GM23338 (cell line): ENCODE results near the gene TUBA4B. TPM values are rescaled to one million over a fixed set of nuclear protein-coding genes. Genes with fewer than 3 reads are reported as not detected.

Experiments used
- ATAC-seq: fragments of 200-7000 bp; cut with Tn5 transposase; 3 replicates; pipeline ENCODE4 v1.9.1; 2020
- DNase-seq: peaks from one replicate; pipeline ENCODE4 v3.0.0-alpha.2; 2015; ENCODE audit warnings: low spot score
- H2AFZ ChIP-seq: fragments of 200-600 bp; sonication (generic); 2 replicates; pipeline ENCODE4 v1.8.0; 2016; ENCODE audit warnings: antibody characterized with exemption, mild to moderate bottlenecking, moderate library complexity
- H3F3A ChIP-seq: fragments of 200-600 bp; sonication (generic); replicated peaks from 2 replicates; pipeline ENCODE4 v1.8.0; 2017; ENCODE audit warnings: antibody characterized with exemption, mixed run types, low read depth
- H3K27ac ChIP-seq: fragments of 200-600 bp; sonication (generic); 2 replicates; pipeline ENCODE4 v1.6.1; 2016; ENCODE audit warnings: low read depth
- H3K27me3 ChIP-seq: fragments of 200-600 bp; sonication (generic); 2 replicates; pipeline ENCODE4 v1.8.0; 2016; ENCODE audit warnings: mild to moderate bottlenecking, mixed run types, moderate library complexity; ENCODE audit not compliant: insufficient read depth
- H3K36me3 ChIP-seq: fragments of 200-600 bp; sonication (generic); 2 replicates; pipeline ENCODE4 v1.8.0; 2016; ENCODE audit warnings: mild to moderate bottlenecking; ENCODE audit not compliant: insufficient read depth
- H3K4me1 ChIP-seq: fragments of 200-600 bp; sonication (generic); 2 replicates; pipeline ENCODE4 v1.8.0; 2016; ENCODE audit warnings: mild to moderate bottlenecking, moderate library complexity; ENCODE audit not compliant: insufficient read depth
- H3K4me2 ChIP-seq: fragments of 200-600 bp; sonication (generic); 2 replicates; pipeline ENCODE4 v1.7.1; 2017; ENCODE audit warnings: mixed run types
- H3K4me3 ChIP-seq: fragments of 200-600 bp; sonication (generic); 2 replicates; pipeline ENCODE4 v1.6.1; 2016; ENCODE audit warnings: mixed run types
- H3K79me2 ChIP-seq: fragments of 200-600 bp; sonication (generic); replicated peaks from 2 replicates; pipeline ENCODE4 v1.8.0; 2017; ENCODE audit warnings: mild to moderate bottlenecking; ENCODE audit not compliant: insufficient read depth
- H3K9me2 ChIP-seq: fragments of 200-600 bp; sonication (generic); 2 replicates; pipeline ENCODE4 v1.8.0; 2017; ENCODE audit not compliant: insufficient read depth
- H4K20me1 ChIP-seq: fragments of 200-600 bp; sonication (generic); replicated peaks from 2 replicates; pipeline ENCODE4 v1.8.0; 2017; ENCODE audit warnings: mild to moderate bottlenecking; ENCODE audit not compliant: insufficient read depth
- H3K27ac Mint-ChIP-seq: 2 replicates; pipeline ENCODE4 v1.8.0; 2020; ENCODE audit warnings: inconsistent platforms, mild to moderate bottlenecking, moderate library complexity, mixed read lengths
- H3K27me3 Mint-ChIP-seq: 3 replicates; pipeline ENCODE4 v1.8.0; 2022; ENCODE audit warnings: low read depth, mild to moderate bottlenecking, moderate library complexity, mixed read lengths, inconsistent platforms; ENCODE audit not compliant: insufficient read depth, poor library complexity
- H3K36me3 Mint-ChIP-seq: 3 replicates; pipeline ENCODE4 v1.8.0; 2021; ENCODE audit warnings: low read depth, mild to moderate bottlenecking, inconsistent platforms, moderate library complexity, mixed read lengths
- H3K4me1 Mint-ChIP-seq: 3 replicates; pipeline ENCODE4 v1.8.0; 2020; ENCODE audit warnings: mild to moderate bottlenecking, inconsistent platforms, mixed read lengths
- H3K4me3 Mint-ChIP-seq: 3 replicates; pipeline ENCODE4 v1.8.0; 2021; ENCODE audit warnings: moderate library complexity, mild to moderate bottlenecking, inconsistent platforms, mixed read lengths
- H3K9me3 Mint-ChIP-seq: 3 replicates; pipeline ENCODE4 v1.8.0; 2020; ENCODE audit warnings: moderate library complexity, mild to moderate bottlenecking, inconsistent platforms, mixed read lengths
- CREB1 ChIP-seq: fragments of 250-450 bp; sonication (Bioruptor Pico); IDR thresholded peaks from 2 replicates; pipeline ENCODE4 v1.5.0; 2020; ENCODE audit warnings: low read depth, mild to moderate bottlenecking, moderate library complexity
- JUNB ChIP-seq: IDR thresholded peaks from one replicate; pipeline ENCODE4 v1.6.1; 2016; ENCODE audit warnings: antibody characterized with exemption; ENCODE audit not compliant: unreplicated experiment
- NANOG ChIP-seq: IDR thresholded peaks from 2 replicates; pipeline ENCODE4 v1.6.1; 2016; ENCODE audit warnings: antibody characterized with exemption, borderline replicate concordance
- POLR2AphosphoS5 ChIP-seq: IDR thresholded peaks from 2 replicates; pipeline ENCODE4 v1.6.1; 2016; ENCODE audit warnings: antibody characterized with exemption, low read depth
- STAT1 ChIP-seq: IDR thresholded peaks from one replicate; pipeline ENCODE4 v1.6.1; 2016; ENCODE audit warnings: antibody characterized with exemption; ENCODE audit not compliant: unreplicated experiment
- ZNF114 ChIP-seq: fragments of 250-450 bp; sonication (Bioruptor Pico); IDR thresholded peaks from 2 replicates; pipeline ENCODE4 v1.5.0; 2020; ENCODE audit warnings: mild to moderate bottlenecking, moderate library complexity
- ZNF331 ChIP-seq: fragments of 250-450 bp; sonication (Bioruptor Pico); IDR thresholded peaks from 2 replicates; pipeline ENCODE4 v1.5.0; 2020; ENCODE audit warnings: low read depth, mild to moderate bottlenecking, moderate library complexity
- polyA plus RNA-seq: library from polyadenylated mRNA; unstranded; fragments of >200 nt; fragmentation: Nextera tagmentation; extraction: Ambion mirVana; gene quantifications from 2 replicates; pipeline ENCODE4 v1.2.1, GENCODE V29; 2016
- total RNA-seq: library from RNA; depleted of rRNA; stranded (reverse); fragments of >200 nt; shearing (Covaris generic); gene quantifications from 2 replicates; pipeline ENCODE4 v1.2.3, GENCODE V29; 2014
- TF ChIP-seq, protein P1 (sequence below): IDR thresholded peaks from one replicate; pipeline ENCODE4 v1.6.1; 2018; ENCODE audit warnings: antibody characterized with exemption; ENCODE audit not compliant: unreplicated experiment
- TF ChIP-seq, protein P2 (sequence below), 2 experiments: fragments of 200-600 bp in 1 of 2; sonication (generic) in 1 of 2; conservative IDR thresholded peaks; 2 replicates each; pipeline versions ENCODE4 v1.5.1 to v1.6.1; 2016 to 2017; ENCODE audit warnings: antibody characterized with exemption in 2 of 2, low read depth in 2 of 2, mild to moderate bottlenecking in 2 of 2, moderate library complexity in 1 of 2
- TF ChIP-seq, protein P3 (sequence below): IDR thresholded peaks from 2 replicates; pipeline ENCODE4 v1.6.1; 2016; ENCODE audit warnings: antibody characterized with exemption
- TF ChIP-seq, protein P4 (sequence below): fragments of 250-450 bp; sonication (Bioruptor Pico); IDR thresholded peaks from 2 replicates; pipeline ENCODE4 v1.5.0; 2020; ENCODE audit warnings: mild to moderate bottlenecking, moderate library complexity

The TUBA4B gene
- total and polyA plus RNA-seq, 2 experiments from 2014 or later, result 0.14 TPM; not detected in 1

DNA sequence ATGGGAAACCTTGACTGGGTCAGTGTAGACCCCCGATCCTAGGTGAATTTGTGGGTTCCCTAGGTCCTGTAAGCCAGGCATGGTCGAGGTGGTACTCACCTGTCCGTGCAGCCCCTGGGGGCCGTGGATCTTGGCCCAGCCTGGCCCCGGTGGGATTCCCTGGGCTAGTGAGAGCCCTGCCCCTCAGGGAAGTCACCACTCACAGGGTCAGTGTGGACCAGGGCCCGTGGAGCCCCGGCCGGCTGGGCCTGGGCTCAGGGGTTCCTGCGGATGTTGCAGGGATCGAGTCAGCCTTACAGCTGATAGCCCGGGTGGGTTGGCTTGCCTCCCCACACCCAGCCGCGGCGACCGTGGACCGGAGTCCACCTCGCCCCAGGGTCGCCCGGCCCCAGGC is 24.1 kb upstream of the TUBA4B start:
- Histone ChIP-seq H3K4me3 (peak overlapping the region; percentile 76), H3F3A (peaks cover 7% of the 10 kb centered on the region), H3K4me1 (peaks cover 12% of the 10 kb centered on the region), H3K9me2 (no peaks in the 10 kb centered on the region), H3K79me2 (peaks cover 21% of the 10 kb centered on the region), H4K20me1 (peaks cover 3% of the 10 kb centered on the region), H3K36me3 (peaks cover 11% of the 10 kb centered on the region; the same call in 1 of the 2 replicates), H2AFZ (0 out of 2 replicates have a peak overlapping the region, but pooled peaks have one; percentile 53), H3K4me2 (peak overlapping the region; percentile 96), H3K27me3 (no peaks in the 10 kb centered on the region), H3K27ac (no peak overlapping the region)
- Mint-ChIP-seq H3K9me3 (peaks cover 2% of the 10 kb centered on the region; the same call in 1 of the 3 replicates), H3K36me3 (peaks cover 48% of the 10 kb centered on the region), H3K4me1 (peaks cover 11% of the 10 kb centered on the region), H3K27me3 (peaks cover 10% of the 10 kb centered on the region), H3K27ac (no peak overlapping the region), H3K4me3 (peak overlapping the region; percentile 73)
- no peak for TF ChIP-seq JUNB
- TF ChIP-seq ZNF114 (CRISPR knock-in tag), result no peak
- no peak for TF ChIP-seq POLR2AphosphoS5
- no peak for TF ChIP-seq CREB1 (CRISPR knock-in tag)
- TF ChIP-seq, protein P1, sequence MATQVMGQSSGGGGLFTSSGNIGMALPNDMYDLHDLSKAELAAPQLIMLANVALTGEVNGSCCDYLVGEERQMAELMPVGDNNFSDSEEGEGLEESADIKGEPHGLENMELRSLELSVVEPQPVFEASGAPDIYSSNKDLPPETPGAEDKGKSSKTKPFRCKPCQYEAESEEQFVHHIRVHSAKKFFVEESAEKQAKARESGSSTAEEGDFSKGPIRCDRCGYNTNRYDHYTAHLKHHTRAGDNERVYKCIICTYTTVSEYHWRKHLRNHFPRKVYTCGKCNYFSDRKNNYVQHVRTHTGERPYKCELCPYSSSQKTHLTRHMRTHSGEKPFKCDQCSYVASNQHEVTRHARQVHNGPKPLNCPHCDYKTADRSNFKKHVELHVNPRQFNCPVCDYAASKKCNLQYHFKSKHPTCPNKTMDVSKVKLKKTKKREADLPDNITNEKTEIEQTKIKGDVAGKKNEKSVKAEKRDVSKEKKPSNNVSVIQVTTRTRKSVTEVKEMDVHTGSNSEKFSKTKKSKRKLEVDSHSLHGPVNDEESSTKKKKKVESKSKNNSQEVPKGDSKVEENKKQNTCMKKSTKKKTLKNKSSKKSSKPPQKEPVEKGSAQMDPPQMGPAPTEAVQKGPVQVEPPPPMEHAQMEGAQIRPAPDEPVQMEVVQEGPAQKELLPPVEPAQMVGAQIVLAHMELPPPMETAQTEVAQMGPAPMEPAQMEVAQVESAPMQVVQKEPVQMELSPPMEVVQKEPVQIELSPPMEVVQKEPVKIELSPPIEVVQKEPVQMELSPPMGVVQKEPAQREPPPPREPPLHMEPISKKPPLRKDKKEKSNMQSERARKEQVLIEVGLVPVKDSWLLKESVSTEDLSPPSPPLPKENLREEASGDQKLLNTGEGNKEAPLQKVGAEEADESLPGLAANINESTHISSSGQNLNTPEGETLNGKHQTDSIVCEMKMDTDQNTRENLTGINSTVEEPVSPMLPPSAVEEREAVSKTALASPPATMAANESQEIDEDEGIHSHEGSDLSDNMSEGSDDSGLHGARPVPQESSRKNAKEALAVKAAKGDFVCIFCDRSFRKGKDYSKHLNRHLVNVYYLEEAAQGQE, result no peak
- no peak for TF ChIP-seq ZNF331 (CRISPR knock-in tag)
- no peak for TF ChIP-seq NANOG
- TF ChIP-seq, protein P2, sequence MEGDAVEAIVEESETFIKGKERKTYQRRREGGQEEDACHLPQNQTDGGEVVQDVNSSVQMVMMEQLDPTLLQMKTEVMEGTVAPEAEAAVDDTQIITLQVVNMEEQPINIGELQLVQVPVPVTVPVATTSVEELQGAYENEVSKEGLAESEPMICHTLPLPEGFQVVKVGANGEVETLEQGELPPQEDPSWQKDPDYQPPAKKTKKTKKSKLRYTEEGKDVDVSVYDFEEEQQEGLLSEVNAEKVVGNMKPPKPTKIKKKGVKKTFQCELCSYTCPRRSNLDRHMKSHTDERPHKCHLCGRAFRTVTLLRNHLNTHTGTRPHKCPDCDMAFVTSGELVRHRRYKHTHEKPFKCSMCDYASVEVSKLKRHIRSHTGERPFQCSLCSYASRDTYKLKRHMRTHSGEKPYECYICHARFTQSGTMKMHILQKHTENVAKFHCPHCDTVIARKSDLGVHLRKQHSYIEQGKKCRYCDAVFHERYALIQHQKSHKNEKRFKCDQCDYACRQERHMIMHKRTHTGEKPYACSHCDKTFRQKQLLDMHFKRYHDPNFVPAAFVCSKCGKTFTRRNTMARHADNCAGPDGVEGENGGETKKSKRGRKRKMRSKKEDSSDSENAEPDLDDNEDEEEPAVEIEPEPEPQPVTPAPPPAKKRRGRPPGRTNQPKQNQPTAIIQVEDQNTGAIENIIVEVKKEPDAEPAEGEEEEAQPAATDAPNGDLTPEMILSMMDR (conservative IDR thresholded peaks at IDR 0.05; ENCODE audit: low read depth in 2 of 2), result no peak
- no peak for TF ChIP-seq STAT1
- TF ChIP-seq, protein P3, sequence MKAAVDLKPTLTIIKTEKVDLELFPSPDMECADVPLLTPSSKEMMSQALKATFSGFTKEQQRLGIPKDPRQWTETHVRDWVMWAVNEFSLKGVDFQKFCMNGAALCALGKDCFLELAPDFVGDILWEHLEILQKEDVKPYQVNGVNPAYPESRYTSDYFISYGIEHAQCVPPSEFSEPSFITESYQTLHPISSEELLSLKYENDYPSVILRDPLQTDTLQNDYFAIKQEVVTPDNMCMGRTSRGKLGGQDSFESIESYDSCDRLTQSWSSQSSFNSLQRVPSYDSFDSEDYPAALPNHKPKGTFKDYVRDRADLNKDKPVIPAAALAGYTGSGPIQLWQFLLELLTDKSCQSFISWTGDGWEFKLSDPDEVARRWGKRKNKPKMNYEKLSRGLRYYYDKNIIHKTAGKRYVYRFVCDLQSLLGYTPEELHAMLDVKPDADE, result no peak
- TF ChIP-seq, protein P4, sequence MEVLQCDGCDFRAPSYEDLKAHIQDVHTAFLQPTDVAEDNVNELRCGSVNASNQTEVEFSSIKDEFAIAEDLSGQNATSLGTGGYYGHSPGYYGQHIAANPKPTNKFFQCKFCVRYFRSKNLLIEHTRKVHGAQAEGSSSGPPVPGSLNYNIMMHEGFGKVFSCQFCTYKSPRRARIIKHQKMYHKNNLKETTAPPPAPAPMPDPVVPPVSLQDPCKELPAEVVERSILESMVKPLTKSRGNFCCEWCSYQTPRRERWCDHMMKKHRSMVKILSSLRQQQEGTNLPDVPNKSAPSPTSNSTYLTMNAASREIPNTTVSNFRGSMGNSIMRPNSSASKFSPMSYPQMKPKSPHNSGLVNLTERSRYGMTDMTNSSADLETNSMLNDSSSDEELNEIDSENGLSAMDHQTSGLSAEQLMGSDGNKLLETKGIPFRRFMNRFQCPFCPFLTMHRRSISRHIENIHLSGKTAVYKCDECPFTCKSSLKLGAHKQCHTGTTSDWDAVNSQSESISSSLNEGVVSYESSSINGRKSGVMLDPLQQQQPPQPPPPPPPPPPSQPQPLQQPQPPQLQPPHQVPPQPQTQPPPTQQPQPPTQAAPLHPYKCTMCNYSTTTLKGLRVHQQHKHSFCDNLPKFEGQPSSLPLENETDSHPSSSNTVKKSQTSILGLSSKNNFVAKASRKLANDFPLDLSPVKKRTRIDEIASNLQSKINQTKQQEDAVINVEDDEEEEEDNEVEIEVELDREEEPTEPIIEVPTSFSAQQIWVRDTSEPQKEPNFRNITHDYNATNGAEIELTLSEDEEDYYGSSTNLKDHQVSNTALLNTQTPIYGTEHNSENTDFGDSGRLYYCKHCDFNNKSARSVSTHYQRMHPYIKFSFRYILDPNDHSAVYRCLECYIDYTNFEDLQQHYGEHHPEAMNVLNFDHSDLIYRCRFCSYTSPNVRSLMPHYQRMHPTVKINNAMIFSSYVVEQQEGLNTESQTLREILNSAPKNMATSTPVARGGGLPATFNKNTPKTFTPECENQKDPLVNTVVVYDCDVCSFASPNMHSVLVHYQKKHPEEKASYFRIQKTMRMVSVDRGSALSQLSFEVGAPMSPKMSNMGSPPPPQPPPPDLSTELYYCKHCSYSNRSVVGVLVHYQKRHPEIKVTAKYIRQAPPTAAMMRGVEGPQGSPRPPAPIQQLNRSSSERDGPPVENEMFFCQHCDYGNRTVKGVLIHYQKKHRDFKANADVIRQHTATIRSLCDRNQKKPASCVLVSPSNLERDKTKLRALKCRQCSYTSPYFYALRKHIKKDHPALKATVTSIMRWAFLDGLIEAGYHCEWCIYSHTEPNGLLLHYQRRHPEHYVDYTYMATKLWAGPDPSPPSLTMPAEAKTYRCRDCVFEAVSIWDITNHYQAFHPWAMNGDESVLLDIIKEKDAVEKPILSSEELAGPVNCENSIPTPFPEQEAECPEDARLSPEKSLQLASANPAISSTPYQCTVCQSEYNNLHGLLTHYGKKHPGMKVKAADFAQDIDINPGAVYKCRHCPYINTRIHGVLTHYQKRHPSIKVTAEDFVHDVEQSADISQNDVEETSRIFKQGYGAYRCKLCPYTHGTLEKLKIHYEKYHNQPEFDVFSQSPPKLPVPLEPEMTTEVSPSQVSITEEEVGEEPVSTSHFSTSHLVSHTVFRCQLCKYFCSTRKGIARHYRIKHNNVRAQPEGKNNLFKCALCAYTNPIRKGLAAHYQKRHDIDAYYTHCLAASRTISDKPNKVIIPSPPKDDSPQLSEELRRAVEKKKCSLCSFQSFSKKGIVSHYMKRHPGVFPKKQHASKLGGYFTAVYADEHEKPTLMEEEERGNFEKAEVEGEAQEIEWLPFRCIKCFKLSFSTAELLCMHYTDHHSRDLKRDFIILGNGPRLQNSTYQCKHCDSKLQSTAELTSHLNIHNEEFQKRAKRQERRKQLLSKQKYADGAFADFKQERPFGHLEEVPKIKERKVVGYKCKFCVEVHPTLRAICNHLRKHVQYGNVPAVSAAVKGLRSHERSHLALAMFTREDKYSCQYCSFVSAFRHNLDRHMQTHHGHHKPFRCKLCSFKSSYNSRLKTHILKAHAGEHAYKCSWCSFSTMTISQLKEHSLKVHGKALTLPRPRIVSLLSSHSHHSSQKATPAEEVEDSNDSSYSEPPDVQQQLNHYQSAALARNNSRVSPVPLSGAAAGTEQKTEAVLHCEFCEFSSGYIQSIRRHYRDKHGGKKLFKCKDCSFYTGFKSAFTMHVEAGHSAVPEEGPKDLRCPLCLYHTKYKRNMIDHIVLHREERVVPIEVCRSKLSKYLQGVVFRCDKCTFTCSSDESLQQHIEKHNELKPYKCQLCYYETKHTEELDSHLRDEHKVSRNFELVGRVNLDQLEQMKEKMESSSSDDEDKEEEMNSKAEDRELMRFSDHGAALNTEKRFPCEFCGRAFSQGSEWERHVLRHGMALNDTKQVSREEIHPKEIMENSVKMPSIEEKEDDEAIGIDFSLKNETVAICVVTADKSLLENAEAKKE (CRISPR knock-in tag), result no peak
- ATAC-seq (peak; percentile 16), DNase-seq (no peak)
